B cell (primary cell): ENCODE results near the gene SECTM1.

Experiments used
- EZH2 ChIP-seq: IDR thresholded peaks from 2 replicates; pipeline ENCODE4 v1.6.1; 2012; ENCODE audit warnings: borderline replicate concordance, low read depth, mild to moderate bottlenecking, moderate library complexity, low read length; ENCODE audit not compliant: insufficient read depth, poor library complexity, severe bottlenecking
- TF ChIP-seq, protein P1 (sequence below): fragments of 200-600 bp; IDR thresholded peaks from one replicate; pipeline ENCODE4 v1.8.0; 2022; ENCODE audit warnings: antibody characterized with exemption, mild to moderate bottlenecking

DNA sequence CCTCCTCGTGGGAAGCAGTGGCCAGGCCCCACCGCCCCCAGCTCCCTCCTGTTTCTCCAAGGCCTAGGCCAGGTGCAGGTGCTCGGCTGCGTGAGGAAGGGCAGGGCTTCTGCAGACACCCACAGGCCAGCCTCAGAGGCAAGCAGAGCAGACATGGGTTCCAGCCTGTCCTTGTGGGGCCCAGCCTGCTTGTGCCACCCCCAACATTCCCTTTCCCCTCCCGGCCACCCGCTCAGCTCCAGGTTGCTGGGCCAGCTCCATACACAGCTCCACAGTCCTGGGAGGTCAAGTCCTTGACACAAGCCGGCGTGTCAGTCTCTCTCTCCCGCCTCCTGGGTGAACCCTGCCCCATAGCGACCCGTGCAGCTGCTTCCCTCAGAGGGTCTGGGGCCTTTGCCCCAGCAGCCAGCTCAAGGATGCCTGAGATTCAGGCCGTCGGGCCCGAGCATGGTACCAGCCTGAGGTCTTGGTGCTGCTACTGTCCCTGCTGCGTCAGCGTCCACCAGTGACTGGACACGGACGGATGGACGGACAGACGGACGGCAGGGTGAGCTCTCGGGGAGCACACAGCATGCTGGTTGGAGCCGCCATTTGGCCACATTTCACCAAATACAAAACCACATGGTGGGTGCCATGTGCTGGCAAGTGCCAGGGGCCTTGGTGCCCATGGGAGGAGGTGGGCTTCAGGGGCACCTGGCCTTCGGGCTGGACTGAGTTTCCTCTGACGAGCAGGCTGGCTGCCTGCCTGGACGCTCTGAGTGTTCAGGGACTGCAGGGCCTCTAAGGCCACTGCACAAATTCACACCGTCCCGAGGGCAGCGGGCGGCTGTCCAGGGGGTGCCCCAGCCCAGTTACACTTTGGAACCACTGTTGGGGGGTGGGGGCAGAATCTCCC is 8.0 kb downstream of the SECTM1 start:
- TF ChIP-seq, protein P1, sequence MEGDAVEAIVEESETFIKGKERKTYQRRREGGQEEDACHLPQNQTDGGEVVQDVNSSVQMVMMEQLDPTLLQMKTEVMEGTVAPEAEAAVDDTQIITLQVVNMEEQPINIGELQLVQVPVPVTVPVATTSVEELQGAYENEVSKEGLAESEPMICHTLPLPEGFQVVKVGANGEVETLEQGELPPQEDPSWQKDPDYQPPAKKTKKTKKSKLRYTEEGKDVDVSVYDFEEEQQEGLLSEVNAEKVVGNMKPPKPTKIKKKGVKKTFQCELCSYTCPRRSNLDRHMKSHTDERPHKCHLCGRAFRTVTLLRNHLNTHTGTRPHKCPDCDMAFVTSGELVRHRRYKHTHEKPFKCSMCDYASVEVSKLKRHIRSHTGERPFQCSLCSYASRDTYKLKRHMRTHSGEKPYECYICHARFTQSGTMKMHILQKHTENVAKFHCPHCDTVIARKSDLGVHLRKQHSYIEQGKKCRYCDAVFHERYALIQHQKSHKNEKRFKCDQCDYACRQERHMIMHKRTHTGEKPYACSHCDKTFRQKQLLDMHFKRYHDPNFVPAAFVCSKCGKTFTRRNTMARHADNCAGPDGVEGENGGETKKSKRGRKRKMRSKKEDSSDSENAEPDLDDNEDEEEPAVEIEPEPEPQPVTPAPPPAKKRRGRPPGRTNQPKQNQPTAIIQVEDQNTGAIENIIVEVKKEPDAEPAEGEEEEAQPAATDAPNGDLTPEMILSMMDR, result no peak
- no peak for TF ChIP-seq EZH2
